Cerebellar nuclear complex (tissue), 1 donor: ENCODE results near the gene SCGB3A2.
A peak's percentile ranks its signal among the peaks of the same experiment; 100 is the strongest.
"Not testable (repeated sequence)": the region's sequence is repeated elsewhere in the genome, so short reads cannot be mapped to it uniquely, and the experiment has no call there.

ENCODE experiments used
- DNase-seq, 2 experiments: peaks; one replicate each; lab custom pipeline; 2025; lab: John Stamatoyannopoulos, UW

The SCGB3A2 gene

DNA sequence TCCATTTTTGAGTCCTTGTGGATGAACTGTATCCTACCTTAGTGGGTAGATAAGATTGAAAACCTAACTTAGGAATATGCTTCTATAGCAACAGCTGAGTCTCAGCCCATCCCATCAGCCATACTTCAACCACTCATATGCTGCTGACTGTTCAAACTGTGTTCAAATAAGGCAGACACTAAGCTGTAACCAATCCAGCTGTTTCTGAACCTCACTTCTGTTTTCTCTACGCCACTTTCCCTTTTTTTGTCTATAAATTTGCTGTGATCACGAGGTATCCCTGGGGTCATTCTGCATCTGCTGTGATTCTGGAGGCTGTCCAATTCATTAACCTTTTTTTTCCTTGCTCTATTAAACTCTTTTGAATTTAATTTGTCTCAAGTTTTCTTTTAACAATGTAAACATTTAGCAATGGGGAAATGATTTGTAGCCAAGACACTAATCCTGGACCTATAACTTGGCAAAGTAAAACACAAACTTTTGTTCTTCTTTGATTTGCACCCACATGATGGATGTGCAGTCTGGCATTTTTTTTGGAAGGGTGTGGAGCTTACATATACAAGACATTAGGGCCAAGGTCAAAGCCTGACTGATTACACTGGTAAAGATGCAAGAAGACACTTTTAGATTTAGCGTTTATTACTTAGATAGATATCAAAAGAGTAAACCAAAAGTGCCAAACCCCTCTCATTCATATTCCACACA lies 14.9 kb upstream of the SCGB3A2 start:
- no peak for DNase-seq

GRCh38 chr5:147869112-147869511 lies 9.4 kb upstream of the SCGB3A2 start:
- DNase-seq: no peak

DNA sequence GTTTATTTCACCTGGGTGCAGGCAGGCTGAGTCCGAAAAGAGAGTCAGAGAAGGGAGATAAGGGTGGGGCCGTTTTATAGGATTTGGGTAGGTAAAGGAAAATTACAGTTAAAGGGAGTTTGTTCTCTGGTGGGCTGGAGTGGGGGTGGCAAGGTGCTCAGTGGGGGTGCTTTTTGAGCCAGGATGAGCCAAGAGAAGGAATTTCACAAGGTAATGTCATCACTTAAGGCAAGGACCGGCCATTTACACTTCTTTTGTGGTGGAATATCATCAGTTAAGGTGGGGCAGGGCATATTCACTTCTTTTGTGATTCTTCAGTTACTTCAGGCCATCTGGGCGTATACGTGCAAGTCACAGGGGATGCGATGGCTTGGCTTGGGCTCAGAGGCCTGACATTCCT lies 8.6 kb upstream of the SCGB3A2 start:
- not testable (repeated sequence) for DNase-seq

DNA sequence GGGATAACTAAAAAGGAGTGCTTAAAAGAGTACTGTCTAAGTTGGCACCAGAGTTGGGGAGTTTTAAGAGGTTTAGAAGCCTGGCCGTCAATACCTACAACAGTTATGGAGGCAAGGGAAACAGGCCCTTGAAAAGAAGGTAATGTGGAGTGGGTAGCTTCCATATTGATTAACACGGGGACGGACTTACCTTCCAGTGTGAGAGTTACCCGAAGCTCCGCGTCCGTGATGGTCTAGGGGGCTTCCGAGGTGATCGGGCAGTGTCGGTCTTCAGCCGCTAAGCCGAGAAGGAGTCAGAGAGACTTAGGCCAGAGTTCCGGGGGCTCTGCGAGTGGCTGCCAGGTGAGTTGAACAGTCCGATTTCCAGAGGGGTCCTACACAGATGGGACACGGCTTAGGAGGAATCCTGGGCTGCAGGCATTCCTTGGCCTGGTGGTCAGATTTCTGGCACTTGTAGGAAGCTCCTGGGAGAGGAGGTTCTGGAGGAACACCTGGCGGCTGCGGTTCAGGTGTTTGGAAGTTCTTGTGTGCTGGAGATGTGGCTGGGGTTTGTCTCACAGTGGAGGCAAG lies 6.4 kb upstream of the SCGB3A2 start:
- DNase-seq: not testable (repeated sequence)

DNA sequence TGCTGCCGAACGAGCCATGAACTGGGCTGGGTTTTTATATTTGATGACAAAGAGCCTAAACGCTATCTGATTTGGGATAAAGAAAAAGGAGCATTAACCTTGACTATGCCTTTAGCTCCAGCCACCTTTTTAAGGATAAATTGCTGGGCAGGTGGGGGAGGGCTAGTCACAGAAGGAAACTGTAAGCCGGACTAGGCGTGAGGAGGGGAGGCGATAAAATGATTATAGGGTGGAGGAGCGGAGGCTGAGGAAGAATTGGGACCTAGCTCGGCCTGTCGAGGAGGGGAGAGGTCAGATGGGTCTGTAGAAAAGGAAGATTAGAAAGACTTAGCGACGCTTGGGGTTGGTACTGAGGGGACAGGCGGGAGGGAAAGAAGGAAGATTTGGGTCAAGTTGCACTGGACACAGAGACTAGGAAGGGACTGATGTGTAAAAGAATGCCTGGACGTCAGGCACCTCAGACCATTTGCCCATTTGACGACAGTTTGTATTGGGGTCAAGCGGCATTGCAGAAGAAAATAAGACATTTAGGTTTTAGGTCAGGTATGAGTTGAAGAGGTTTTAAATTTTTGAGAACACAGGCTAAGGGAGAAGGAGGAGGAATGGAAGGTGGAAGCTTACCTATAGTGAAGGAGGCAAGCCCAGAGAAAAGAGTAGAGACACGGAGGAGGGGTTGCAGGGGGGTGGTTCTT lies 5.6 kb upstream of the SCGB3A2 start:
- not testable (repeated sequence) for DNase-seq

DNA sequence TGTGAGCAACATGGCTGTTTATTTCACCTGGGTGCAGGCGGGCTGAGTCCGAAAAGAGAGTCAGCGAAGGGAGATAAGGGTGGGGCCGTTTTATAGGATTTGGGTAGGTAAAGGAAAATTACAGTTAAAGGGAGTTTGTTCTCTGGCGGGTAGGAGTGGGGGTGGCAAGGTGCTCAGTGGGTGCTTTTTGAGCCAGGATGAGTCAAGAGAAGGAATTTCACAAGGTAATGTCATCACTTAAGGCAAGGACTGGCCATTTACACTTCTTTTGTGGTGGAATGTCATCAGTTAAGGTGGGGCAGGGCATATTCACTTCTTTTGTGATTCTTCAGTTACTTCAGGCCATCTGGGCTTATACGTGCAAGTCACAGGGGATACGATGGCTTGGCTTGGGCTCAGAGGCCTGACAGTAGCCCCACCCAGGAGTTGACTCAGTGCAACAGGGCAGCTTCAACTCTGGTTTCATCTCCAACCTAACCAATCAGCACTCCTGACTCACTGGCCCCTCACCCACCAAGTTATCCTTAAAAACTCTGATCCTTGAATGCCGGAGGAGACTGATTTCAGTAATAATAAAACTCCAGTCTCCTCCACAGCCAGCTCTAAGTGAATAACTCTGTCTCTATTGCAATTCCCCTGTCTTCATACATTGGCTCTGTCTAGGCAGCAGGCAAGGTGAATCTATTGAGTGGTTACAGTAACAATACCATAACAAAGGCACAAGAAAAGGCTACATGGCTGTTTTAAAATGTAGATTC lies 4.2 kb upstream of the SCGB3A2 start:
- DNase-seq: not testable (repeated sequence)

GRCh38 chr5:147874910-147875367 lies 3.6 kb upstream of the SCGB3A2 start:
- no peak for DNase-seq

DNA sequence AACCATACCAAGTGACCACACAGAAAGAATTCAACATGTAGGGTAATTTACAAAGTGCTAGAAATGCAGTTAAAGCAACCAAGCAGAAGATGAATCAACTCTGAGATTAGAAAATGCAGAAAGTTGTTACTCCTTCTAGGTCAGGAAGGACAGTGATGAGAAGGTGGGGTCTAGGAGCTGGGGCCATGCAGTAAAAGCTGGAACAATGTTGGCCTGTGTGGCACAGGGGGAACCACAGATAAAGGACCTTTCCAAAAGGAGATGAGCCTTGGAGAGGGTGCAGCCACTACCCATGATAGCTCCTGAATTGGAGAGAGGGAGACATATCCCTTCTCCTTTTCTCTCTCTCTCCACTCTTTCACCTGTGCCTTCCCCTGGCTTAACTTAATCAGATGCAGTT lies 2.4 kb upstream of the SCGB3A2 start:
- no peak for DNase-seq

- no peak for DNase-seq
Observed at GRCh38 chr5:147876626-147877025, 1.9 kb upstream of the SCGB3A2 start.

- no peak for DNase-seq
Observed at GRCh38 chr5:147879784-147880183, 1.3 kb downstream of the SCGB3A2 start.

- no peak for DNase-seq
Observed at GRCh38 chr5:147880487-147880886, 2.0 kb downstream of the SCGB3A2 start.

DNA sequence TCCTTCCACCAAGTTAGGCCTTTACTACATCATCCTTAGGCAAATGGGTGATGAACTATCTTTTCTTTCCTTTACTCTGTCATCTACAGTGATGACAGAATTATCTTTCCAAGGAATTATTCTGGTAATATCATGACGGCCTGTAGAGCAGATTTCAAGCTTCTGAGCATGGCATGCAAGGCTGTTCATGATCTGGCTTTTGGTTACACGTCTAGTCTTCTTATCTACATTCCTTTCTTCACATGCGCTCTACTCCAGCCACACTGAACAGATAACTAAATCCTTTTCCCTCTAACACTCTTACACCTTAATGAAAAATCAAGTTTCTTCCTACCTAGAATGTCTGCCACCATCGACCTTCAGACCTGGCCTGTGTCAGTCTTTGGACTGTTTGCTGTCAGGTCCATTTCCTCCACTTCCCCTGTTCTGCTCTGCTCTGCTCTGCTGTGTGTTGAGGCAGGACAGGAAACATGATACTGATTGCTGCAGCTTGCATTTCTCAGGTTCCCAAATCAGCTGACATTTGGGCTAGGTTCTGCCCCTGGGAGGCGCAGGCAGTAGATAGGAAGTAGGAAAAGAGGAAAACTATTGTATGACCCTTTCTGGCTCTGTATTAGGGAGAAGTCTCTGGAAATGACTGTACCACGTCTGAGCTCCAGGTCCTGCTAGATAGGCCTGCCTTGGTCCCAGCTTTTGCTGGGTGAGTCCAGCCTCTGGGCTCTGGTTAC lies 4.2 kb downstream of the SCGB3A2 start:
- no peak for DNase-seq

GRCh38 chr5:147887026-147887627 lies 8.6 kb downstream of the SCGB3A2 start:
- DNase-seq: peak in 1 of 2 experiments; percentile 30

DNA sequence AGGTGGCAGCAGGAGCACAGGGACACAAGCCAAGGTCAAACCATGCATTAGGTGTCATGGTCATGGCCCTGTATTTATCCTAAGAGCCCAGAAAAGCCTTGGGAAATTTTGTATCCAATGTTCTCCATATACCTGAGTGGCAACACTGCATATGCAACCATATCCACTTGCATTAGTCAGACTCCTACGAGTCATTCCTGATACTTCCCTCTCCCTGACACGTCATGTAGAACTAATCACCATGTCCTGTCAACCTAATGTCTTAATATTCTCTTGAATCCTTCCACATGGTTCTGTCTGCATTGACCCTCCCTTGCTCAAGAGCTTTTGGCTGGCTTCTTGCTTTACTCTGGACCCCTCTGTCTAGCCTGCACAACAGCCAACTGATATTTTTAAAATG lies 9.4 kb downstream of the SCGB3A2 start:
- no peak for DNase-seq

DNA sequence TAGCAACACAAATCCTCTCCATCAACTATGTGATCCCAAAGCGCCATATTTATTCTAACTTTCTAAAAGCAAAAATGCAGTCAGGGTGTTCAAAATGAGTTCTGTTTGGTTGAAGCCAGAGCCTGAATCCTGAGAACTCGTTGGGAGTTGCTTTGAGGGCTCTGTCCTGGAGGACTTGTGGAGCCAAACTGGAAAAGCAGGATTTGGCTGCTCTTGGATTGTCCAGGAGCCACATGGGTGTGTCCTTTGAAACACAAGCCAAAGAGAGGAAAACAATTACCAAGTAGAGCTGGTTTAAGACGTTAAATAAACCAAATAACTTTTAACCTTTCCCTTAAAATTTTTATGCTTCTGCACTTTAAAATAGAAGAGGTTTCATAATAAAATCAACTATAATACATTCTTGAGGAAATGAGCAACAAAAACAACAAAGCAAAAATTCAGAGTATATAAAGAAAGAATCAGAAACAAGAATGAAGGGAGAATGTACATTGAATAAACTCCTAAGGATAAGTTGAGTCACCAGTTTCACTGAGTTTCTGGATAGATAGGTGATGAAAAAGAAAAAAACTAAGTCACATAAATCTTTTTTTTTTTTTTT lies 14.3 kb downstream of the SCGB3A2 start:
- no peak for DNase-seq

DNA sequence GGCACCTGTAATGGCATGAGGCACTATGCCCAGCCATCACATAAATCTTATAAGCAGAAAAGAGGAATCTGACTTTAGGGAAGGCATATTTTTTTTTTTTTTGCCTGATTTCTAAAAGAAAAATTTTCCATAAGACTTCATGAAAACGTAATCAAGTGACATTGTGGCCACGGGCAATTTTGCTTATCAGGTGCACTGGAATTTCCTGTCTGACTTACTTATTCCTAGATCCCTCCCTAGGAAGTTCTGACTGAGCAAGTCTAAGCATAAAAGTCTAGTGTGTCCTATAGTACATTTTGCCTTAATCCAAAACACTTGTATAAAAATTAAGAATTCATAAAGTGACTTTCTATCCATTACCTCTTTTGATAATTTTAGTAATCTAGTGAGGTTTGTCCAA lies 15.3 kb downstream of the SCGB3A2 start:
- DNase-seq: no peak

- DNase-seq: no peak
Observed at GRCh38 chr5:147895864-147896263, 17.4 kb downstream of the SCGB3A2 start.

- no peak for DNase-seq
Observed at GRCh38 chr5:147898875-147899401, 20.4 kb downstream of the SCGB3A2 start.

GRCh38 chr5:147901599-147902039 lies 23.1 kb downstream of the SCGB3A2 start:
- DNase-seq: no peak

GRCh38 chr5:147902609-147903115 lies 24.2 kb downstream of the SCGB3A2 start:
- no peak for DNase-seq
